ENCODE data around the gene SH3PXD2A.
A peak's percentile ranks its signal among the peaks of the same experiment; 100 is the strongest.

Gene SH3PXD2A

DNA sequence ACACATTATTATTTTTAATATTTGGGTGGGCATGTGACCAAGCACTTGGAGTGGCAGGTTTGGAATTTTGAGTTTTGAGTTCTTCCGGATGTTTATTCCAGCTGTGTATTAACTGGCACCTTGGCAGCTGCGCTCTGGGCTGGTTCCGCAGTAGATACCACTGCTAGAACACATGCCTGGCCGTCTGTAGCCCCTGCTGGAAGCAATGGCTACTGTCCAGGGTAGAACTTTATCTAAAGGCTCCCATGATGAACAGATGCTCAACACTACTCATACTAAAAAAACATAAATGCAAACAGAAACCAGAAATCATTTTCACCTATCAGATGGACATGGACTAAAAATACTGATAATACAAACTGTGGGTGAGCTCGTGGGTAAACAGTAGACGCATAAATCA, 19.4 kb upstream of the SH3PXD2A start:
- no peak for DNase-seq (ENCODE audit: low read depth in 2 of 2)

DNA sequence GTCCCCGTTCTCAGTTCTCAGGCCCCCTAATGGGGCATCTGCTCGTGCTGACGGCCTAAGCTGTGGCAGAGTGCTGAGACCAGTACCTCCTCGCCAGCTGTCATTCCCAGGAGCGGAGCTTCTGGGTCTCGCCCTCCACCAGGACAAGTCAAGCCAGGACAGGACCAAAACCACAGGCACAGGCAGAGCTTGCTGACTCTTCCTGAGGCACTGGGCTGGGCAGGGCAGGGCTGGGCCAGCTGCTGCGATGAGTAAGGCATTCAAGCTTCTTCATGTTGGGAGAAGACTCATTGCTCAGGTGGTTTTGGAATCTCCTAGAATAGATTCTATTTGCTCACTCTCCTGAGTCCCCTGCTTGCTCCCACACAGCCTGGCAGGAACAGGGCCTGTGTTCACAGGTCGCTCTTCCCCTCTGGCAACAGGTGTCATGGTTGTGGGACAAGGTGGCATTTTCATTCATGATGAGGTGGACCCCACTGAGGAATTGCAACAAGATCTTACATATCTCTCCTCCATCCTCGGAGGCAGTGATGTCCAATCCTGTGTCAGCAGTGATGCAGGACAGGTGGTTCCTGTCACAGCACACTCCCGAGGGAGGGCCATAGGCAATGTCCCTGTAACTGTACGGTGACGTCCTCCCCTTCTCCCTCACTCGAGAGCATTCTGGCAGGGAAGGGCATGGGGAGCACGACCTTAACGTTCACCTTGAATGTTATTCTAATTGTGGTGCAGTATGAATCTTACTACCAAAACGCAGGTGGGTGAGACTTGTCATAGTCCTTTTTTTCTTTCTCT, 17.0 kb upstream of the SH3PXD2A start:
- DNase-seq (ENCODE audit: low read depth in 2 of 2), result no peak

- DNase-seq (ENCODE audit: low read depth in 2 of 2), result no peak
These were observed 15.6 kb upstream of the SH3PXD2A start for GRCh38 chr10:103871006-103871405.

- no peak for DNase-seq (ENCODE audit: low read depth in 2 of 2)
These were observed 15.1 kb upstream of the SH3PXD2A start for GRCh38 chr10:103870516-103870915.

DNA sequence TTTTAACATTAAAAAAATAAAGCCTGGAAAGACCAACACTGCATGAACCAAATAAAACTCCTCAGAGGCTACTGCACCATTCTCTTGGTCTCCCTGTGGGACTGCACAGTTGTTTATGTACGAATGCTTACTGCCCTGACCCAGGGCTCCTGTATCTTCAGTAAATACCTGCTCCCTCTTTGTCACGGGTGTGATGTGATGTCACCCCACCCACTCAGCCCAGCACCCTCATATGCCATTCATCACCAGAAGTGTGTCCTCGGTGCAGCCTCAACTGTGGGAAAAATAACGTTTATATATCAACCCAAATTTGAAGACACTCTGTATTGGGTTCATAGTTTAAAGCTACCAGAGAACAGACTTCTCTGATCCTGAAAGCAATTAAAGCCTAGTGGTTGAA, 14.0 kb upstream of the SH3PXD2A start:
- DNase-seq (ENCODE audit: low read depth in 2 of 2), result no peak

GRCh38 chr10:103868200-103868599, 12.8 kb upstream of the SH3PXD2A start:
- DNase-seq (ENCODE audit: low read depth in 2 of 2), result no peak

DNA sequence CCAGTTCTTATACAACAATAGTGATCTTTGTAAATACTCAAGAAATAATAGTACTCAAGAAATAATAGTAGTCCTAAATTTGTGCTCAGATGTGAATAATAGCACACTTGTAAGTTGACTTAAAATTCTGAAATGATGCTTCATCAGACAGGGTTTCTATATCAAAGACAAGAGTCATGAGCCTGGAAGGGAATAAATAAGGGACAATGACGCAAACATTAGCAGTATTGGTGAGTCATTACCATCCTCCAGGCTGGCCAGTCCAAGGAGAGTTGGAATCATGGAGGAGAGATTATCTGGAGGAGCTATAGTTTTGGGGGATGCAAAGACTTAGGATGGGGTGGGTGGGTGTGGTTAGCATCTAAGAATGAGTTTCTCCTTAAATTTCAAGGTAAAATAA, 6.1 kb upstream of the SH3PXD2A start:
- no peak for DNase-seq (ENCODE audit: low read depth in 2 of 2)

GRCh38 chr10:103859161-103860086, 4.0 kb upstream of the SH3PXD2A start:
- DNase-seq (ENCODE audit: low read depth in 2 of 2), result peak in 1 of 2 donors; percentile 37

GRCh38 chr10:103858360-103858759, 3.0 kb upstream of the SH3PXD2A start:
- no peak for DNase-seq (ENCODE audit: low read depth in 2 of 2)

DNA sequence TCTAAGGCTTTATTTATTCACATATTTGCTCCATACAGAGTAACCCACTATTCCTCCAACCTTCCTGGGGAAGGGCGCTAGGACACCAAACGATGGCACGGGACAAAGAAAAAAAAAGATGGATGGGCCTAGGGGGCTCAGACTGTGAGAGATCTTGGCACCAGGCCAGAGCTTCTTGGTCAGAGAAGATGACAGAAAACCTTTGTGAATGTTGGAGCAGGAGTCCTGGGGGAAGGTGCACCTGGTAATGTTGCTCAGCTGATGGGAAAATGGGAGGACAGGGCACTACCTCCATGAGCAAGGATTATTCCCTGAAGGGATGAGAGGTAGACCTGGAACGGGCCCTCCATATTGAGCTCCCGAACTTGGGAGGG, 1.4 kb upstream of the SH3PXD2A start:
- no peak for DNase-seq (ENCODE audit: low read depth in 2 of 2)

GRCh38 chr10:103855852-103856796, 748 bp upstream of the SH3PXD2A start:
- no peak for DNase-seq (ENCODE audit: low read depth in 2 of 2)

DNA sequence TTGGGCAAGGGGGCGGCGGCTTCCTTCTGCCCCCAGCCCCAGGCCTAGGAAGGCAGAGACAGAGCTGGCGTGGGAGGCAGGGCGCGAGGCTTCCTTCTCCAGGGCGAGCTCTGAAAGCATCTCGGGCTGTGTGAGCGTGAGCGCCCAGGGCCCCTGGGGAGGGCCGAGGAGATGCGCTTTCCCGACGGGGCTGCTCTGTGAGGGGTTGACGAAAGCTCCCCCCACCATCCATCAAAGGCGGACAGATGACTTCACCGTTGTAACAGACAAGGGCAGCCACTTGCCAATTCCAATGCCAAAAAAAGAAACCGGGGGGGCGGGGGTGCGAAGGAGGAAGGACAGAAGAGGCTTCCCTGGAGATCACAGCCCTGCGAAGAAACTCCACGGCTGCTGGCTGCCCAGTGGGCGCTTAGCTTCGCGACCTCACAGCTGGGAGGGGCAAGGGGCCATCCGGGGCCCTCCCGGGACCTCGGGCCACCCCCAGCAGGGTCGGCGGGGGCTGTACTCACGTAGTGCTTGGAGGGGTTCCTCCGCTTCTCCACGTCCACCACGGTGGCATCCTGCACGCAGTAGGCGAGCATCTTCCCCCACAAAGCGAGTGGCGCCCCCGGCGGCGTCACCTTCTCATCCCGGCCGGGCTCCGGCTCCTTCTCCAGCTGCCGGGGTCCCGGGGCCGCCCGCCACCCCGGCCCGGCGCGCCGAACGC, 537 bp downstream of the SH3PXD2A start:
- DNase-seq (ENCODE audit: low read depth in 2 of 2), result no peak

- DNase-seq (ENCODE audit: low read depth in 2 of 2), result no peak
These were observed 1.1 kb downstream of the SH3PXD2A start for GRCh38 chr10:103854265-103854685.

- DNase-seq (ENCODE audit: low read depth in 2 of 2), result no peak
These were observed 1.7 kb downstream of the SH3PXD2A start for GRCh38 chr10:103853428-103854264.

- DNase-seq (ENCODE audit: low read depth in 2 of 2), result no peak
These were observed 2.5 kb downstream of the SH3PXD2A start for GRCh38 chr10:103852856-103853255.

GRCh38 chr10:103852189-103852711, 3.1 kb downstream of the SH3PXD2A start:
- DNase-seq (ENCODE audit: low read depth in 2 of 2), result no peak

DNA sequence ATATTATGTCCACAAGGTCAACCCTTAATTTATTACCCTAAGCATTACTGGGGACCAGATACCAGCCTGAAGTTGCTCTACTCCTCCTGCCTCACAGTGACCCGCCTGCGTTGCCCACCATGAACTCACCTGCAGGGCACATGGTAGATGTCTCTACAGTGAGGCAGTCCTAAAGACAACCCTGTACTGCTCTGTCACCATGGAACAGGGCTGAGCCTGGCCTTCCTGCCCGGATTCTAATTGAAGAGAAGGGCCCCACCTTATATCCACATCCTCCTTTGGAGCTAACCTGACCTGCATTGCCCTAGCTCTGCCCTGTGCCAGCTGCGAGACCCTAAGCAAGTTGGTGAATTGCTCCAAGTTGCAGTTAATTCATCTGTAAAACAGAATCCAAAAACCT, 4.1 kb downstream of the SH3PXD2A start:
- no peak for DNase-seq (ENCODE audit: low read depth in 2 of 2)

- DNase-seq (ENCODE audit: low read depth in 2 of 2), result no peak
These were observed 4.8 kb downstream of the SH3PXD2A start for GRCh38 chr10:103850572-103850895.

DNA sequence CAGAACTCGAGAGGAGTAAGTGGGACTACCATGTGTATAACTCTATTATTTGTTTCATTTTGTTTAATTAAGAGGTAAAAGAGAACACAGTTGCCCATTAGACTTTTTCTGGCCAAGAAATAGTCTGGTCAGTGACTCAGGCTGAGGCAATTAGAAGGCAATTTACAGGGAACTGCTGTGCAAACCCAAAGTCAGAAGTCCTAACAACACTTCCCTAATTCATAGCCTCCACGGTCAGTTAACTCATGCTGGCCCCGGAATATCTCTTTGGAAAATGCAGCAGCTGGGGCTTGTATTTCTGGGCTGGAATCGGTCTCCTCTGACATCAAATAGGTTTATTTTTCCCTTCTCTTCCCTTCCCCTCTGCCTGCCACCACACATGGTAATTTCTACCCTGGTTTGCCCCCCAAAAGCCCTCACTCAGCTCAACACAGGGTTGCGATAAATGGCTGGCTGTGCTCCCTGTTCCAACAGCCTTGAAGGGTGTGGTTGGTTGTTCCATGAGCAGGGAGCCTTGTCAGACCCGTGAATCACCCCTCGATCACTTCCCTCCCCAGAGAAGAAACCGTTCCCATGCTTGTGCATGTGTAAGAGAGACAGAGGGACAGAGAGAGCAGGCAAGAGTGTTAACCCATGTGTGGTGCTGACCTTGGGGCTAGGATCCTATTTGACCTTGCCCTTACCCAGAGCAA, 5.3 kb downstream of the SH3PXD2A start:
- no peak for DNase-seq (ENCODE audit: low read depth in 2 of 2)
